Fibroblast of mammary gland (primary cell): ENCODE data around the gene TSPAN8.
"Not testable (repeated sequence)": the region's sequence is repeated elsewhere in the genome, so short reads cannot be mapped to it uniquely, and the experiment has no call there.

Source experiments
- DNase-seq: peaks from one replicate; pipeline ENCODE4 v3.0.0-alpha.2; 2010; ENCODE audit warnings: low read depth
- H3K4me3 ChIP-seq: 2 replicates; pipeline ENCODE4 v1.5.1; 2011; ENCODE audit warnings: low read depth, mild to moderate bottlenecking, low read length, moderate library complexity; ENCODE audit not compliant: control insufficient read depth
- TF ChIP-seq, protein P1 (sequence below): conservative IDR thresholded peaks from 2 replicates; pipeline ENCODE4 v1.5.1; 2011; ENCODE audit warnings: low read depth, low read length, inconsistent platforms; ENCODE audit not compliant: control insufficient read depth, insufficient read depth

The TSPAN8 gene

GRCh38 chr12:71134405-71134804 is 23.4 kb downstream of the TSPAN8 start:
- TF ChIP-seq, protein P1, sequence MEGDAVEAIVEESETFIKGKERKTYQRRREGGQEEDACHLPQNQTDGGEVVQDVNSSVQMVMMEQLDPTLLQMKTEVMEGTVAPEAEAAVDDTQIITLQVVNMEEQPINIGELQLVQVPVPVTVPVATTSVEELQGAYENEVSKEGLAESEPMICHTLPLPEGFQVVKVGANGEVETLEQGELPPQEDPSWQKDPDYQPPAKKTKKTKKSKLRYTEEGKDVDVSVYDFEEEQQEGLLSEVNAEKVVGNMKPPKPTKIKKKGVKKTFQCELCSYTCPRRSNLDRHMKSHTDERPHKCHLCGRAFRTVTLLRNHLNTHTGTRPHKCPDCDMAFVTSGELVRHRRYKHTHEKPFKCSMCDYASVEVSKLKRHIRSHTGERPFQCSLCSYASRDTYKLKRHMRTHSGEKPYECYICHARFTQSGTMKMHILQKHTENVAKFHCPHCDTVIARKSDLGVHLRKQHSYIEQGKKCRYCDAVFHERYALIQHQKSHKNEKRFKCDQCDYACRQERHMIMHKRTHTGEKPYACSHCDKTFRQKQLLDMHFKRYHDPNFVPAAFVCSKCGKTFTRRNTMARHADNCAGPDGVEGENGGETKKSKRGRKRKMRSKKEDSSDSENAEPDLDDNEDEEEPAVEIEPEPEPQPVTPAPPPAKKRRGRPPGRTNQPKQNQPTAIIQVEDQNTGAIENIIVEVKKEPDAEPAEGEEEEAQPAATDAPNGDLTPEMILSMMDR: no peak
- DNase-seq: peak; percentile 5
- H3K4me3 ChIP-seq: no peak overlapping the region

DNA sequence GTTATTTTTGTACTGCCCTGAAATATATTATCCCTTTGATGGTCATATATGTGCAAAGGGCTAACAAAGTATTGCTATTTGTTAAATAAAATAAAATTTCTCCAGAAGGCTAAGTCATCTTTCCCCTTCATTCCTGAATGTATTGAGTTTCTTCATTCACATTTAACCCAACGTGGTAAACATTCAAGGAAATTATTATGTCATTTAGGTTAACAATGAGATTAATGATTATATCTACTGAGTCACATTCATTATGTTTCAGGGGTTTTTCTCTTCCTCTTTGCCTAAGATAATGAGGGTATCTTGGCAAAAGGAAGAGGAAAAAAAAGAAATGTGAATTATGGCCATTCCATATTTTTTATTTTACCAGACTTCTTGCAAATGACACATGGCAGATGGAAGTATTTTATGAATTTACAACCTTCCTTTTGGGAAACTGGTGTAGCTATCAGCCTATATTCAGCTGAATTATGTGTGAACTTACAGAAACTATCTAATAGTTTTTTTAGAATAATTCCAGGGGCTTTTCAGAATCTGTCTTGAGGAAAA is 27.2 kb downstream of the TSPAN8 start:
- TF ChIP-seq, protein P1: no peak
- no peak overlapping the region for H3K4me3 ChIP-seq
- DNase-seq: no peak

DNA sequence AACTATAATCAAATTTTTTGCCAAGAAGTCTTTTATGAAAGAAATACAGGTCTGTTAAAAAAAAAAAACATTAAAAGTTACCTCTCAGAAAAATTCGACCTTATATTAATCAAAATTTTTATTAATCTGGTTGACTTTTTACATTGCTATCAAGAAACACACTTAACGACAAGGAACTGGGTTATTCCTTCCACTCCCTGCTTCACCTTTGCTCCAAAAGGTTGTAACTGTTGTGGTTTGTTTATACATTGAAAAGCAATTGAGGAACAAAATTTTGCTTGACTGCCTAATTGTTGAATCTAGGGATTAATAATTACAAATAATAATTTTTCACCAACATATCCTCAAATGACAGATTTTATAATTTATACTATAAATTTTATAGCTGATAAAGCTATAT is 28.4 kb downstream of the TSPAN8 start:
- no peak for DNase-seq
- H3K4me3 ChIP-seq: no peak overlapping the region
- TF ChIP-seq, protein P1: no peak

- TF ChIP-seq, protein P1: no peak
- no peak overlapping the region for H3K4me3 ChIP-seq
- peak; percentile 26 for DNase-seq
These were observed 29.5 kb downstream of the TSPAN8 start for GRCh38 chr12:71128191-71128788.

DNA sequence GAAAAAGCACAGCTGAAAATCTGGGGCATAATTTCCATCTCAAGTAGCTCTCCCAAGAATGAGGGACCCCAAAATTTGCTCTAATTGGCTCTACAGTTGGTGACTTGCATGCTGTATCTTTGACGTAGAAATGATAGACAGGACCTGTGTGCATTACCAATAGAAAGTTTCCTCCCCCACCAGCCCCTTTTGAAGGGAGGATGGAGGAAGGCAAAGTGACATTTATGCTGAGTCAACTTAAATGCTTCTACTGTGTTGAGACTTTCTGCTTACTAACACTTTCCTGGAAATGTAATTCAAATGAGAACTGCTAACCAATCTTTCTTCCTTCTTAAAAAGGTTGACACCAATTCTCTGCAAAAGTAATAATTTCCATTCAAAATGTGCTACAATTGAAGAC is 31.9 kb downstream of the TSPAN8 start:
- DNase-seq: no peak
- no peak overlapping the region for H3K4me3 ChIP-seq
- TF ChIP-seq, protein P1: no peak

- H3K4me3 ChIP-seq: no peak overlapping the region
- TF ChIP-seq, protein P1: peak; percentile 4
- peak; percentile 43 for DNase-seq
These were observed 32.3 kb downstream of the TSPAN8 start for GRCh38 chr12:71125515-71125914.

GRCh38 chr12:71124835-71125460 is 32.9 kb downstream of the TSPAN8 start:
- H3K4me3 ChIP-seq: no peak overlapping the region
- TF ChIP-seq, protein P1: no peak
- DNase-seq: no peak

DNA sequence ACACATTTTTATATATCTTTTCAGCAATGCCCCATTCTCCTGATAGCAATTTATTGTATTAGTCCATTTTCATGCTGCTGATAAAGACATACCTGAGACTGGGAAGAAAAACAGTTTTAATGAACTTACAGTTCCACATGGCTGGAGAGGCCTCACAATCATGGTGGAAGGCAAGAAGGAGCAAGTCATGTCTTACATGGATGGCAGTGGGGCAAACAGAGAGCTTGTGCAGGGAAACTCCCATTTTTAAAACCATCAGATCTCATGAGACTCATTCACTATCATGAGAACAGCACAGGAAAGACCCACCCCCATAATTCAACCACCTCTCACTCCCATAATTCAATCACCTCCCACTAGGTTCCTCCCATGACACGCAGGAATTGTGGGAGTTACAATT is 44.7 kb downstream of the TSPAN8 start:
- H3K4me3 ChIP-seq, DNase-seq: not testable (repeated sequence)
